ENCODE data around the gene NUTM2A. TPM values are rescaled to one million over a fixed set of nuclear protein-coding genes. Genes with fewer than 3 reads are reported as not detected.

NUTM2A gene, protein sequence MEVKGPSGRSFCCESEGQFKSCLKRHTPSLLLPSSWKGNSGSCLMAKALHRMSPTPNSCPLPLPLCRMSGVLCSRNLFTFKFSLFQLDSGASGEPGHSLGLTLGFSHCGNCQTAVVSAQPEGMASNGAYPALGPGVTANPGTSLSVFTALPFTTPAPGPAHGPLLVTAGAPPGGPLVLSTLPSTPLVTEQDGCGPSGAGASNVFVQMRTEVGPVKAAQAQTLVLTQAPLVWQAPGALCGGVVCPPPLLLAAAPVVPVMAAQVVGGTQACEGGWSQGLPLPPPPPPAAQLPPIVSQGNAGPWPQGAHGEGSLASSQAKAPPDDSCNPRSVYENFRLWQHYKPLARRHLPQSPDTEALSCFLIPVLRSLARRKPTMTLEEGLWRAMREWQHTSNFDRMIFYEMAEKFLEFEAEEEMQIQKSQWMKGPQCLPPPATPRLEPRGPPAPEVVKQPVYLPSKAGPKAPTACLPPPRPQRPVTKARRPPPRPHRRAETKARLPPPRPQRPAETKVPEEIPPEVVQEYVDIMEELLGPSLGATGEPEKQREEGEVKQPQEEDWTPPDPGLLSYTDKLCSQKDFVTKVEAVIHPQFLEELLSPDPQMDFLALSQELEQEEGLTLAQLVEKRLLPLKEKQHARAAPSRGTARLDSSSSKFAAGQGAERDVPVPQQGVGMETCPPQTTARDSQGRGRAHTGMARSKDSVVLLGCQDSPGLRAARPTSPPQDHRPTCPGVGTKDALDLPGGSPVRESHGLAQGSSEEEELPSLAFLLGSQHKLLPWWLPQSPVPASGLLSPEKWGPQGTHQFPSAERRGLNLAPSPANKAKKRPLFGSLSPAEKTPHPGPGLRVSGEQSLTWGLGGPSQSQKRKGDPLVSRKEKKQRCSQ
- 0.19 and 0.27 TPM in 2 replicates for total RNA-seq

GRCh38 chr10:87225148-87225547 lies at the start of gene NUTM2A:
Gene NUTM2A (plus strand): TSS chr10:87225448. CDS start chr10:87225831, 383 bp downstream.

Other genes with a start within 250 kb of the NUTM2A start
- not detected in 2 replicates for gene FAM25A, start 205.2 kb upstream of the NUTM2A start, total RNA-seq
- gene GLUD1, start 130.6 kb upstream of the NUTM2A start, total RNA-seq: 172 and 229 TPM in 2 replicates
- 18.6 and 19.1 TPM in 2 replicates for gene SHLD2, start 130.2 kb upstream of the NUTM2A start, total RNA-seq
- 0.75 and 0.81 TPM in 2 replicates for gene NUTM2D, start 132.3 kb downstream of the NUTM2A start, total RNA-seq